ENCODE data around the gene CMTM8.

The CMTM8 gene

GRCh38 chr3:32349184-32349583 is 110.7 kb downstream of the CMTM8 start:
- Histone ChIP-seq H3K27me3 (replicated peaks) (no peaks in the 10 kb centered on the region), H3K4me3 (ENCODE audit: low read depth, low read length) (no peak overlapping the region), H3K36me3 (replicated peaks) (no peaks in the 10 kb centered on the region), H3K27ac (no peak overlapping the region)
- DNase-seq: no peak
- in situ Hi-C loops (cut with HindIII; ENCODE audit: low pct_ligation_motif_present, low sequenced_read_pairs): no loop called here
- TF ChIP-seq, protein P1, sequence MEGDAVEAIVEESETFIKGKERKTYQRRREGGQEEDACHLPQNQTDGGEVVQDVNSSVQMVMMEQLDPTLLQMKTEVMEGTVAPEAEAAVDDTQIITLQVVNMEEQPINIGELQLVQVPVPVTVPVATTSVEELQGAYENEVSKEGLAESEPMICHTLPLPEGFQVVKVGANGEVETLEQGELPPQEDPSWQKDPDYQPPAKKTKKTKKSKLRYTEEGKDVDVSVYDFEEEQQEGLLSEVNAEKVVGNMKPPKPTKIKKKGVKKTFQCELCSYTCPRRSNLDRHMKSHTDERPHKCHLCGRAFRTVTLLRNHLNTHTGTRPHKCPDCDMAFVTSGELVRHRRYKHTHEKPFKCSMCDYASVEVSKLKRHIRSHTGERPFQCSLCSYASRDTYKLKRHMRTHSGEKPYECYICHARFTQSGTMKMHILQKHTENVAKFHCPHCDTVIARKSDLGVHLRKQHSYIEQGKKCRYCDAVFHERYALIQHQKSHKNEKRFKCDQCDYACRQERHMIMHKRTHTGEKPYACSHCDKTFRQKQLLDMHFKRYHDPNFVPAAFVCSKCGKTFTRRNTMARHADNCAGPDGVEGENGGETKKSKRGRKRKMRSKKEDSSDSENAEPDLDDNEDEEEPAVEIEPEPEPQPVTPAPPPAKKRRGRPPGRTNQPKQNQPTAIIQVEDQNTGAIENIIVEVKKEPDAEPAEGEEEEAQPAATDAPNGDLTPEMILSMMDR (IDR thresholded peaks at IDR 0.05; ENCODE audit: low read depth, low read length, missing control alignments): no peak

GRCh38 chr3:32352563-32352962 is 114.1 kb downstream of the CMTM8 start:
- Histone ChIP-seq H3K27ac (no peak overlapping the region), H3K4me3 (ENCODE audit: low read depth, low read length) (no peak overlapping the region), H3K27me3 (replicated peaks) (no peaks in the 10 kb centered on the region), H3K36me3 (replicated peaks) (no peaks in the 10 kb centered on the region)
- in situ Hi-C loops (cut with HindIII; ENCODE audit: low pct_ligation_motif_present, low sequenced_read_pairs): no loop called here
- no peak for DNase-seq
- TF ChIP-seq, protein P1 (IDR thresholded peaks at IDR 0.05; ENCODE audit: low read depth, low read length, missing control alignments): no peak

DNA sequence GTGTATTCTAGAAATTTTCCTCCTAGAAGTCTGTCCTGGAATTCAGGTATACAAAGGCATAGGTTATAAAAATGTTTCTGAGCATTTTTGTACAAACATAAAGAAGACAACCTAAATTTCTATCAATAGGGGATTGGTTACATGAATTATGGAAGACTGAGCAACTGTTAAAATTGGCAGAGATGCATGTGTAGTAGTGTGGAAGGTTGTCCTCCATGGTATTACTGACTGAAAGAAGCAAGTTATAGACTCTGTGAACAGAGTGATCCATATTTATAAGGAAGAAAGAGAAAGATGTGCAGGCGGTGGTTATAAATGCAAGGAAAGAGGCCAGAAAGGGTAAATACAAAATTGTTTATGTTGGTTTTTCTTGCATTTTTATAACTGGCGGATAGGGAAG is 114.9 kb downstream of the CMTM8 start:
- DNase-seq: no peak
- no peaks in the 10 kb centered on the region for H3K36me3 ChIP-seq (replicated peaks)
- H3K4me3 ChIP-seq (ENCODE audit: low read depth, low read length): no peak overlapping the region
- H3K27ac ChIP-seq: no peak overlapping the region
- in situ Hi-C loops (cut with HindIII; ENCODE audit: low pct_ligation_motif_present, low sequenced_read_pairs): no loop called here
- TF ChIP-seq, protein P1 (IDR thresholded peaks at IDR 0.05; ENCODE audit: low read depth, low read length, missing control alignments): no peak
- H3K27me3 ChIP-seq (replicated peaks): no peaks in the 10 kb centered on the region

- in situ Hi-C loops (cut with HindIII; ENCODE audit: low pct_ligation_motif_present, low sequenced_read_pairs): no loop called here
- peak; percentile 49 for DNase-seq
- Histone ChIP-seq H3K27me3 (replicated peaks) (no peaks in the 10 kb centered on the region), H3K36me3 (replicated peaks) (no peaks in the 10 kb centered on the region), H3K27ac (no peak overlapping the region), H3K4me3 (ENCODE audit: low read depth, low read length) (no peak overlapping the region)
- TF ChIP-seq, protein P1 (IDR thresholded peaks at IDR 0.05; ENCODE audit: low read depth, low read length, missing control alignments): no peak
These were observed 115.9 kb downstream of the CMTM8 start for GRCh38 chr3:32354362-32354778.

DNA sequence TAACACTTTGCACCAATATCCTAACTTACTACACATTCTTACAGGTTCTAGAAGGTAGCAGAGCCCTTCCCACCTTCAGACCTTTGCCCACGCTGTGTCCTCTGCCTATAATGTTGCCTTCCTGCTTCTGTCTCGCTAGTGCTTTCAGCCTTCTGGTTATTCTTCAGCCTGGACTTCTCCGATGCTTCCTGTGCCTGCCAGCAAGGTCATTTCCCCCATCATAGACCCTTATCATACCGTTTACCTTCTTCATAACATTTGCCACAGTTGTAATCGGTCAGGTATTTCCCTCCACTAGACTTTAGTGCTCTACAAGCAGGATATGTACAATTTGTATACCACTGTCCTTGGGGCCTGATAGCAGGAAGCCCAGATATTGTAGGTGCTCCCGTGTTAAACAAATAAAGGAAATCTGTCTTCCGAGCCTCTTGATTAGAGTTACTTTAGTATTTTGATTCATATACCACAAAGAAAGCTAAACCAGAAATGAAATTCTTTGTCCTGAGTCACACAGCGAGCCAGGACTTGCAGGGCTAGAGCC is 117.3 kb downstream of the CMTM8 start:
- TF ChIP-seq, protein P1 (IDR thresholded peaks at IDR 0.05; ENCODE audit: low read depth, low read length, missing control alignments): no peak
- Histone ChIP-seq H3K4me3 (ENCODE audit: low read depth, low read length) (no peak overlapping the region), H3K27ac (no peak overlapping the region), H3K27me3 (replicated peaks) (no peaks in the 10 kb centered on the region), H3K36me3 (replicated peaks) (no peaks in the 10 kb centered on the region)
- in situ Hi-C loops (cut with HindIII; ENCODE audit: low pct_ligation_motif_present, low sequenced_read_pairs): no loop called here
- no peak for DNase-seq
